ENCODE results near the gene LIPT2. TPM values are rescaled to one million over a fixed set of nuclear protein-coding genes. Genes with fewer than 3 reads are reported as not detected.
A peak's percentile ranks its signal among the peaks of the same experiment; 100 is the strongest.

Gene LIPT2
- total and polyA plus RNA-seq, 2 donors (not counting 3 experiments of a cell fraction or from before 2014, with no cell fraction given): 1.7 to 4.1 TPM

GRCh38 chr11:74460481-74461154 lies 32.9 kb downstream of the LIPT2 start:
- peak; percentile 15 for DNase-seq (ENCODE audit: low read depth, low spot score)
- TF ChIP-seq FOS (IDR thresholded peaks at IDR 0.05; ENCODE audit: borderline replicate concordance, insufficient read depth, low read length) (no peak), JUN (IDR thresholded peaks at IDR 0.05; ENCODE audit: borderline replicate concordance, insufficient read depth, insufficient read length, low read depth) (no peak), POLR2AphosphoS5 (IDR thresholded peaks at IDR 0.05; ENCODE audit: insufficient read depth, low read depth, low read length) (no peak), GATA2 (IDR thresholded peaks at IDR 0.05; ENCODE audit: insufficient read depth, insufficient read length, low read depth, low read length) (no peak), POLR2A (IDR thresholded peaks at IDR 0.05; ENCODE audit: low read depth, low read length) (no peak)
- TF ChIP-seq, protein P1, sequence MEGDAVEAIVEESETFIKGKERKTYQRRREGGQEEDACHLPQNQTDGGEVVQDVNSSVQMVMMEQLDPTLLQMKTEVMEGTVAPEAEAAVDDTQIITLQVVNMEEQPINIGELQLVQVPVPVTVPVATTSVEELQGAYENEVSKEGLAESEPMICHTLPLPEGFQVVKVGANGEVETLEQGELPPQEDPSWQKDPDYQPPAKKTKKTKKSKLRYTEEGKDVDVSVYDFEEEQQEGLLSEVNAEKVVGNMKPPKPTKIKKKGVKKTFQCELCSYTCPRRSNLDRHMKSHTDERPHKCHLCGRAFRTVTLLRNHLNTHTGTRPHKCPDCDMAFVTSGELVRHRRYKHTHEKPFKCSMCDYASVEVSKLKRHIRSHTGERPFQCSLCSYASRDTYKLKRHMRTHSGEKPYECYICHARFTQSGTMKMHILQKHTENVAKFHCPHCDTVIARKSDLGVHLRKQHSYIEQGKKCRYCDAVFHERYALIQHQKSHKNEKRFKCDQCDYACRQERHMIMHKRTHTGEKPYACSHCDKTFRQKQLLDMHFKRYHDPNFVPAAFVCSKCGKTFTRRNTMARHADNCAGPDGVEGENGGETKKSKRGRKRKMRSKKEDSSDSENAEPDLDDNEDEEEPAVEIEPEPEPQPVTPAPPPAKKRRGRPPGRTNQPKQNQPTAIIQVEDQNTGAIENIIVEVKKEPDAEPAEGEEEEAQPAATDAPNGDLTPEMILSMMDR (IDR thresholded peaks at IDR 0.05; ENCODE audit: extremely low read depth in 1 of 2, insufficient read depth in 1 of 2, low read depth in 1 of 2, low read length in 2 of 2): no peak
- intact Hi-C loops (cut with micrococcal nuclease): no loop called here
- FAIRE-seq: peak; percentile 40
- dilution Hi-C loops (cut with MboI; ENCODE audit: extremely low pct_ligation_motif_present, low sequenced_read_pairs): no loop called here
- no peaks in the 10 kb centered on the region for H3K9me3 ChIP-seq (replicated peaks; ENCODE audit: control insufficient read depth, insufficient read depth, low read length)
- H3K36me3 ChIP-seq (ENCODE audit: control insufficient read depth in 2 of 2, extremely low read depth in 1 of 2, insufficient read depth in 2 of 2, low read length in 2 of 2): no peaks in the 10 kb centered on the region
- H4K20me1 ChIP-seq (replicated peaks; ENCODE audit: control insufficient read depth, extremely low read depth, insufficient read depth, low read length): no peaks in the 10 kb centered on the region
- peak overlapping the region; percentile 36 for H2AFZ ChIP-seq (ENCODE audit: low read depth, low read length)
- peaks cover 4 to 16% of the 10 kb centered on the region in 2 experiments for H3K27me3 ChIP-seq (ENCODE audit: control insufficient read depth in 2 of 2, insufficient read depth in 2 of 2, low read length in 2 of 2)
- ChIA-PET POLR2A (no interaction called here), CTCF (interaction anchor here (2.6 to 5.4 kb wide), 2 partner anchors 11 to 111 kb away, joined by 10 to 24 read pairs; no protein-coding TSS in a partner anchor)
- H3K9ac ChIP-seq (replicated peaks; ENCODE audit: extremely low read depth, insufficient read depth, low read length): no peak overlapping the region
- no peaks in the 10 kb centered on the region for H3K9me1 ChIP-seq (replicated peaks; ENCODE audit: control insufficient read depth, extremely low read depth, insufficient read depth, low read length)
- no peak overlapping the region for H3K4me2 ChIP-seq (ENCODE audit: insufficient read depth, low read length)
- H3K4me3 ChIP-seq (replicated peaks in 1 of 3; ENCODE audit: insufficient read depth in 1 of 3, low read depth in 1 of 3, low read length in 3 of 3): no peak overlapping the region
- no TSS peak for BruUV-seq (replicated peaks)
- H3K4me1 ChIP-seq (ENCODE audit: control insufficient read depth, extremely low read depth, insufficient read depth, low read length): peaks cover 7% of the 10 kb centered on the region
- no peak overlapping the region for H3K27ac ChIP-seq (ENCODE audit: insufficient read depth, low read depth, low read length)
- no peaks in the 10 kb centered on the region for H3K79me2 ChIP-seq (ENCODE audit: control insufficient read depth, insufficient read depth, low read length)
